GM19043 (cell line): Measurements from ENCODE around the gene NAA25.
A peak's percentile ranks its signal among the peaks of the same experiment; 100 is the strongest.

ENCODE experiments used
- ATAC-seq: cut with Tn5 transposase; IDR thresholded peaks from one replicate; pipeline ENCODE4 v1.9.1; 2021; ENCODE audit warnings: low read depth; ENCODE audit not compliant: unreplicated experiment

The NAA25 gene

DNA sequence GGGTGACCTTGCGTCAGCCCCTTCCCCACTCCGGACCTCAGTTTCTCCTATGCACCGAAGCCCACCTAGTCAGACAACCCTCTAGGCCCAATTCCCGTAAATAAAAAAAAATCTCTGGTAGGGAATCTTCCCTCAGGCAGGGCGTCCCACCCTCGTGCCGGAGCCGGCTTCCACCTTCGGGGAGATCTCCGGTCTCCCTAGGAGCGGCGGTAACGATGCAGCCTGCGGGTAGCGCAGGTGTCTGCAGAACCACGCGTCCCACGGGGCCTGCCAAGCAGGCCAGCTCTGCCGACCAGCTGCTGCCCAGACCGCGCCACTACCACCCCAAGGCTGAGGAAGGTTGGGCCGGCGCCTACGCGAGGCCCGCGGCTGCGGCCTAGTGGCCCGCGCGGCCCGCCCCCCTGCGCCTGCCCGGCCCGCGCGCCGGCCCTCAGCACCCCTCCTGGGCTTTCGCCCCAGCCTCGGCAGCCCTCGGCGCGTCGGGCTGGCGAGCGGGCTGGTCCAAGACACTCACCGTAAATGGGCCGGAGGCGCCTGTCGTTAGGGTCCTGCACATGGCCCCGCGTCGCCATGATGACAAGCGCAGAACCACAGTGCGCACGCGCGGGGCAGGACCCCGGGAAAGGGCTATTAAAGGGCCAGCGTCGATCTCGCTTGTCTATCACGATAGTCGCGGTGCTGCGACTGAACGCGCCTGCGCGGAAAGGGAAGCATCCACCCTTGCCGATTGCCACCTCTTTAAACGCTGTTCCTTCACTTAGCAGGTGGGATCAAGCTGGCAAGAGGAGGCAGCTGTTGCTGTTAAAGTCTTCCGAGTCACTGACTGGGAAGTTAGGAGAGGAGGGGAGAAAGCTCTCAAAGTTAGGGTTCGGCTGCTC lies at the start of gene NAA25:
NAA25 (minus strand) TSS at position 582 of the 878 bp plus-strand sequence; CDS start at position 572, 10 bp downstream.
- ATAC-seq: peak; percentile 59

DNA sequence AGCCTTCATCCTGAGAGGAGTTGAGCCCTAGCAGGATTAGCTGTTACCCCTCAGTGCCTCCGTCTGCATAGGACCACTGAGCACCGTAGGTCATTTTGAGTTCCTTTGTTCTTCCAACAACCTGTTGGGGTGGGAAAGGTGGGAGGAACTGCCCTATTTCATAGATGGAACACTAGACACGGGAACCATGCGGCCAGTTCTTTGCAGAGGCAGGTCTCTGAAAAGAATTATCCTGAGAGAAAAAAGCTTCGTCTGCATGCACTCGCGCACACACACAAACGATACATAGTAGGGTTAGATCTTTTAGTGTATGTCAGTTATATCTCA lies 45.3 kb upstream of the NAA25 start:
- no peak for ATAC-seq

DNA sequence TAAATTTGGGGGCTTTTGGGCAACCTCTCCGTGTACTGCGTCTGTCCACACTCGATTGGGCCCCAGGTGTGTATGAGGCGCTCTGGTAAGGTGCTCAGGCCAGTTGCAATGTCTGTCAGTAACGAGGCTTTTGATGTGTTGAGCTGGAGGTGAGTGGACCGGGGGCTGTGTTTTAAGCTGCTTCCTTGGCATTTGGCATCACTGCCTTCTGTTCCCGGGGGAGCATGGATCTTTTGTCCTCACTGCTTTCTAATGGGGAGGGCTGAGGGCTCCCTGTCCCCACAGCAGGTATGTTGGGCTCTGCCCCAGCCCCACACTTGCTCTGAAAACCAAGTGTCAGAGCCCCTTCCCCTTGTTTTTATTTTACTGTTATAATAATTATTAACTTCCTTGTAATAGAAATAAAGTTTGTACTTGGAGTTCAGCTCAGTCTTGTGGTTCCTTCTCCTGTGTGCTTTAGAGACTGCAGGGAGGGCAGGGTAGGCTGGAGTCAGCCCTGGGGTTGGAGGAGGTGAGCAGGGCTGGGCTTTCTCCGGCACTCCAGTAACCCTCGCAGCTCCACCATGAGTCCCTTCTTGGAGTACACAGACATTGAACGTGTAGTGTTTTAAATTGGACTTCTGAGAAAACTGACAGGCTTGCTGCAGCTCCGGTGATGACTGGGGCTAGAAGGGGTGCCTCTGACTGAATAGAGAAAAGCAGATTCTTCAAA lies 44.8 kb upstream of the NAA25 start:
- no peak for ATAC-seq

DNA sequence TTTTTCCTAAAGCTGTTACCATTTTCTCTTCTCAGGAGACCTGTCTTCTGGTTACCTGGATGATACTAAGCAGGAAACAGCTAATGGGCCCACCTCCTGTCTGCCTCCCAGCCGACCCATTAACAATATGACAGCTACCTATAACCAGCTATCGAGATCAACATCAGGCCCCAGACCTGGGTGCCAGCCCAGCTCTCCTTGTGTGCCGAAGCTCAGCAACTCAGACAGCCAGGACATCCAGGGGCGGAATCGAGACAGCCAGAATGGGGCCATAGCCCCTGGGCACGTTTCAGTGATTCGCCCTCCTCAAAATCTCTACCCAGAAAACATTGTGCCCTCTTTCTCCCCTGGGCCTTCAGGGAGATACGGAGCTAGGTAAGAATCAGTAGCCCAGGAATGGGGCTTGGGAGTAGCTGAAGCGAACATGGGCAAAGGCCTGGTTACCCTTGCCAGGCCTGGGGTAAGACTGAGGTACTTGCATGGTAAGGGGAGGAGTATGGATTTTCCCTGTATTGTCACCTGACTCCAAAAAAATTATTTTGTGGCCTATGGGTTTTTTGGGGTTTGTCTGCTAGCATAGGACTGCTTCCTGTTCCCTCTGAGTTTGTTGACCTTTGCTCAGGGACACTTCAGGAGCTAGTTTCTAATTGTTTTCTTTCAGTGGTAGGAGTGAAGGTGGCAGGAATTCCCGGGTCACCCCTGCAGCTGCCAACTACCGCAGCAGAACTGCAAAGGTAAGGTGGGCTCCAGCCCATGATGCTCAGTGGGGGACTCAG lies 43.4 kb upstream of the NAA25 start:
- no peak for ATAC-seq

DNA sequence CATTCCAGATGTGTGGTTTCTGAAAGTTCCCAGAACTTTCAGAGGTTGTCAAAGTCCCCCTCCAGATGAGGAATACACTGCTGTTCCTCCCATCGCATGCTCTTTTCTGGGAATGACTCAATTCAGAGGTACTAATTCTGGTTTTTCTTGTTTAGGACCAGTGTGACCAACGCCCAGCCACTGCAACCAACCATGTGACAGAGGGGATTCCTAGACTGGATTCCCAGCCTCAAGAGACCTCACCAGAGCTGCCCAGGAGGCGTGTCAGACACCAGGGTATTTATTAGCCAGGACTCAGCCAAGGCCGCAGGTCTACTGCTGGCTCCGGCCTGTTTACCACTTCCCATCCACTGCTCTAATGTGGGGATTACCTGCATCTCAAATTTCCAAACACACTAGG lies 41.0 kb upstream of the NAA25 start:
- ATAC-seq: no peak

DNA sequence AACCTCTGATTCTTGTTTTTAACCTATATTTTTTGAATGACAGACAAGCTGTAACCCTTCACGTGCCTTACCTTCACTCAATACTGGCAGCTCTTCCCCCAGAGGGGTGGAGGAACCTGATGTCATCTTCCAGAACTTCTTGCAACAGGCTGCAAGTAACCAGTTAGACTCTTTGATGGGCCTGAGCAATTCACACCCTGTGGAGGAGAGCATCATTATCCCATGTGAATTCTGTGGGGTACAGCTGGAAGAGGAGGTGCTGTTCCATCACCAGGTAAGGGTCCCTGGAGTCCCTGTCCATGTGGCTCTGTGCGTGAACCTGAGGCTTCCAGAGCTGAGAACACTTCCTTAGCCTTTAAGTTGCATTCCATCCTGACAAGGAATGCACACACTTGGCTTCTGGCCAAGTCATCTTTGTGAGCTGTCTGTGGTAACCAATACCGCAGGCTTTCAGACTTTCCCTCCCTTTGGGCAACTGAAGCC lies 39.5 kb upstream of the NAA25 start:
- ATAC-seq: no peak

DNA sequence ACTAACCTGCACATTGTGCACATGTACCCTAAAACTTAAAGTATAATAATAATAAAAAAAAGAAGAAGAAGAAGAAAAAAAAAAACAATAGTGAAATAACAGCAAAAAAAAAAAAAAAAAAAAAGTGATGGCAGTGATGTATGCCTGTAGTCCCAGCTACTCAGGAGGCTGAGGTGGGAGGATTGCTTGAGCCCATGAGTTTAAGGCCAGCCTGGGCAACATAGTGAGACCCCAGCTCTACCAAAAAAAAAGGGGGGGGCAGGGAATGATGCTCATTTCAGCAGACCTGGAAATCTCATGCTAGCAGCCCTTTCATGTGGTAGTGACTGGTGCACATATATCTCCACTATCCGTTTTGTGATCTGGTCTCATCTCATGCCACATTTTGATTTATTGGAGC lies 37.5 kb upstream of the NAA25 start:
- ATAC-seq: no peak

DNA sequence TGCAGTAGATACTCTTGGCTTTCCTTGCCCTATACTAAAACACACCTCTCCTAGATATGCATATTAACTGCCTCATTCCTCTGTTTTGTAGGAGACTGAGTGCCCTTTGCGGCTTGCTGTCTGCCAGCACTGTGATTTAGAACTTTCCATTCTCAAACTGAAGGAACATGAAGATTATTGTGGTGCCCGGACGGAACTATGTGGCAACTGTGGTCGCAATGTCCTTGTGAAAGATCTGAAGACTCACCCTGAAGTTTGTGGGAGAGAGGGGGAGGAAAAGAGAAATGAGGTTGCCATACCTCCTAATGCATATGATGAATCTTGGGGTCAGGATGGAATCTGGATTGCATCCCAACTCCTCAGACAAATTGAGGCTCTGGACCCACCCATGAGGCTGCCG lies 32.1 kb upstream of the NAA25 start:
- no peak for ATAC-seq

DNA sequence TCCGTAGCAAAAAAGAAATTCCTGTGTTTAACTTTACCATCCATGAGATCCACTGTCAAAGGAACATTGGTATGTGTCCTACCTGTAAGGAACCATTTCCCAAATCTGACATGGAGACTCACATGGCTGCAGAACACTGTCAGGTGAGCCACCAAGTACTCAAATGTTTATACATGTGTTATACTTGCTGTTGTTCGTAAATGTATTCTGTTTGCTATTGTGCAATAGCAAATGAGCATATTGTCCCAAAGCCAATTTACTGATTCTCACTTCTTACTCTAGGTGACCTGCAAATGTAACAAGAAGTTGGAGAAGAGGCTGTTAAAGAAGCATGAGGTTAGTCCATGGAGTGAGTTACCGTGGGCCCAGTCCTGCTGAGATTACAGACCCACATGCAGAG lies 26.1 kb upstream of the NAA25 start:
- no peak for ATAC-seq

DNA sequence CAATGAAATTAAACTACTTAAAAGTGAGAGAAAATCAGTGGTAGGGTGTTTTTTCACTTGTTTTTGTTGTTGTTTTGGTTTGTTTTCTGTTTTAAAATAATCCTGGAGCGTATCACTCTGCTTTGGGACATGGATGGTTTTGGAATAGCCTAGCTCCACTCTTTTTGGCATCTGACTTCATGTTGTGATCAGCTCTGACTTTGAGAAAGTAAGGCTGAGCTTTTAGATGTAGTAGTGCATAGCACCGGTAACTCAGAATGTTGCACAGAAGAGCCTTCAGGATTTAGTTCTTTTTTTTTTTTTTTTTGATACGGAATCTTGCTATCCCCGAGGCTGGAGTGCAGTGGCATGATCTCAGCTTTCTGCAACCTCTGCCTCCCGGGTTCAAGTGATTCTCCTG lies 24.8 kb upstream of the NAA25 start:
- ATAC-seq: no peak

DNA sequence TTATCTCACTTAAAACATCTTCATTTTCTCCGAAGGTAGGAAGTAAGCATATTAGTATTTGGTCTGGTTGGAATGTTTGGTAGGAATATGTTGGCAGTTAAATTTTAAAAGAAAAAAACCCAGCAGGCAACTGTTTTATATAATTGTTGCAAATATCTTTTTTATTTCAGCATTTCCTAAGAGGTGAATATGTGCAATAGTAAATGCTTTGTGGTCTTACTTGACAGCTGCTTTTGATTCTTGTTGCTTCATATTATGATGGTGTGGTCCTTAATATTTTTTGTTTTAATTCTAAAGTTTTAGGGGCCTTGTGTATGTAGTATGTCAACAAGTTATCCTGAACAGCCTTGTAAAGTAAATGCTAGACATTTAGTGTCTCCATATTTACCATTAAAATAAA lies 23.1 kb upstream of the NAA25 start:
- no peak for ATAC-seq

DNA sequence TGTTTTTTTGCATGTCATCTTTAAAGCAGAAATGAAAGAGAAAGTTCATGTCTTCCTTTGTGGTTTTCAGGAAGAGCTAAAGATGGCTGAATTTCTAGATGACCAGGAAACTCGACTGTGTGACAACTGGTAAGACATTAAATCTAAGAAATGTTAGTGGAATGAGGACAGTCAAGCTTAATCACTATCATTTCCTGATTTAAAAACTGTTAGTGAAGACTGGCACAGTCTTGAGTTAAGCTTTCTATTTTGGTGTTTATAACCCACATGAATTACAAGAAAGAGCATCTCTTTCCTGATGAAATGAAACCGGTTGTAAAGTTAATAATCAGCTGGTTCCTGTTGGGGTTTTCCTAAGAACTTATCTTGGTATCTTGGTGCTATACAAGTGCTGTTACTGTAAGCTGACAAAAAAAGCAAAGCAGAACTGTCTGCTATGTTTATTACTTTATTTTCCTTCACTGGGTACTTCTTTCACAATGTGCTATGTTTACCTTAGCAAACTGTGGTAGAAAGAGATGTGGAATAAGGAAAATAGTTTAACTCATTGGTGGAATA lies 21.9 kb upstream of the NAA25 start:
- ATAC-seq: peak; percentile 48

DNA sequence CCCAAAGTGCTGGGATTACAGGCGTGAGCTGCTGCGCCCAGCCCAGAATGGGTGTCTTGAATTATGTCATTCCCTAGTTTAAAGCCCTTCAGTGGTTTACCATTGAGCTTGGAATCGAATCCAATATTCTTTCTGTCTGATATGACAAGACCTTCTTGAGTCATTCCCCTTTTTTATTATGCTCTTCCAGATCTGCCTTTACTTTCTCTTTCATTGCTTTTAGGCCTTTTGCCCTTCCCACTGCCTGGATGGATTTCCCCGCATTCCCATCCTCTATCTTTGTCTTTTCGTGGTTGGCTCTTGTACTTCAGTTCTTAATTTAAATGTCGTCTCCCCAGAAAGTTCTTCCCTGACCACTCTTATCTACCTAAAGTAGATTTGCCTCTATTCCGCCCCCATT lies 18.3 kb upstream of the NAA25 start:
- no peak for ATAC-seq

DNA sequence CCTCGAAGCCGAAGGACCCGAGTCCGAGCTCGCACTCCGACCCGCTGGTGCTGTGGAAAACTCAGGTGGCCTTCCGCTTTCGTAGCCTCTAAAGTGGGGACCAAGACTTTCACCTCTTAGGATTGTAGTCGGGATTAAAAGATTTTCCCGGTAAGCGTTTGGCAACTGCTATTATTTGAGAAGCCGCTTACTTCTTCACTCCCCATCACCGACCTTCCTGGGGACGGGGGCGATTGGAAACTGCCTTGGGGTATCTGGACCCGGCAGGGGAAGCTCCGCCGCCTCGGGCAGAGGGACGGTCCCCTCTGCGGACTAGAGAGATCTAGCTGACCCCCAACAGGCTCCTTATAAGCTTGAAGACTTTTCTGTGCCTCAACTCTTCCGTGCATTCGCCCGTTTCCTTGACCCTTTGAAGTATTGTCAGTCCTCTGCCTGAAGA lies 17.4 kb upstream of the NAA25 start:
- no peak for ATAC-seq

DNA sequence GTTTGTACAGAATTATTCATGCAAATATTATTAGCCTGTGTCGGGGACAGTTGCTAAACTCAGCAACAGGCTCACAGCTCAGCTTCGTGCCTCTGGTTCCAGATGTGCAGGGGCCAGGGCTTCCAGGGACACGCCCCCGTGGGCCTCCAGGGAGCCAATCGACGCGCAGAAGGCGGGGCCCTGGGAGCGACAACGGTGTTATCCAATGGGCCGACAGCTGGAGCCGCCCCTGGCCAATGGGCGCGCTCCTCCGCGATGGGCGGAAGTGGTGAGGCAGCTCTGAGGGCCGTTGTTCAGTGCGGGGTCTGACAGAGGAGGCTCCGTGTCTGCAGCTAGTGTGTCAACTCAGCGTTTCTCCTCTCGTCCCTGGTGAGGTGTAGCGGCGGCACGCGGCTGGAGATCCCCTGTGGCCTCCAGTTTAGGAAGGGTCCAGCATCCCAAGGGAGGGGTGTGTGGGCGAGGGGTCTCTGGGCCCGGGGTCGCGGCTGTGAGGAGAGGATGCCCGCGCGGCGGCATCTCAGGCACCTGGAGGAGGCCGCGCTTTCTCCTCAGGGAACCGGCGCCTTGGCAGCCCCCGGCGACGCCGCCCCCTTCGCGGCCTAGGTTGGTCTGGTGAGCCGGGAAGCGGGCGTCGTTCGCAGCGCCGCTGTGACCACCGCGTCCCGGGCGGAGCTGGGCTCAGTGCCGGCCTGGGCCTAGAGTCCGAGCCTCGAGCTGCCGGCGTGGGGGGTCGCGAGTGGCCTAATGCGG lies 16.8 kb upstream of the NAA25 start, which contains the start of gene TRAFD1:
TRAFD1 (plus strand) TSS at position 311 of the 750 bp plus-strand sequence. CDS start 4,963 bp downstream, outside the sequence.
- peak; percentile 96 for ATAC-seq

DNA sequence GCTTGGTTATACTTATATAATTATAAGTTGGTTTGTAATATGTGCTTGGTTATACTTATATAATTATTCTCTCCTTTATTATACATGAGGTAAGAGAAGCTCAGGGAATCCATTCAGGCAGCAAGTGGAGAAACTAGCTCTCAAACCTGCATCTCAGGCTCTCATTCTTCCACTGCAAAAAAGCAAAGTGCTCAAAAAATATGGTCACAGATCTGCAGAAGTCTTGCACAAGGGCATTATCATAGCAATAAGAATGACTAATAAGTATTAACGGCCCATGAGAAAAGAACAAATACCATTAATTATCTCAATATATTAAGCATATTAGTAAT lies 16.3 kb upstream of the NAA25 start:
- no peak for ATAC-seq

DNA sequence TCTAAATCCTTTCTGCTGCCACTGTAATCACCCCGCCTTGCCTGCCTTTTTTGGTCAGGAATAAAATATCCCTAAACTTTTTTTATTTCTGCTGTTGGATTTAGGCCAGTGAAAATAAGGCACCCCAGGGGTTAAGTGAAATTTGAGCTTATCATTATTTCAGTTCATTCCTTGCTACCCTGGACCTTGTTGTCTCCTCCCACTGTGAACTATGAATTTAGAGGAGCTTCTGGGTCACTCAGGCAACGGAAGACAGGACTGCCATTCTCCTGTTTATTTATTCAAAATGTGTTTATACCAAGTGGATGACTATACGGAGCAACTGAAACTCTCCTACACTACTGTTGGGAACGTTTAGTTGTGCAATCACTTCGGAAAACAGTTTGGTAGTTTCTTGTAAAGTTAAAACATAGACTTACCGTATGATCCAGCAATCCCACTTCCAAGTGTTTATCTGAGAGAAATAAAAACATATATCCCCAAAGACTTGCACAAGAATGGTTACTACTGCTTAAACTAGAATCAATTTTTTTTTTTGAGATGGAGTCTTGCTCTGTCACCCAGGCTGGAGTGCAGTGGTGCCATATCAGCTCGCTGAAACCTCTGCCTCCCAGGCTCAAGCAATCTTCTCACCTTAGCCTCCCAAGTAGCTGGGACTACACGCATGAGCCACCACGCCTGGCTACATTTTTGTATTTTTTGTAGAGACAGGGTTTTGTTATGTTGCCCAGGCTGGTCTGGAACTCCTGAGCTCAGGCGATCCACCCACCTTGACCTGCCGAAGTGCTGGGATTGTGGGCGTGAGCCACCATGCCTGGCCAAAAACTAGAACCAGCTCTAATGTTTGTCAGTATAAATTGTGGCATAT lies 14.5 kb upstream of the NAA25 start:
- no peak for ATAC-seq

DNA sequence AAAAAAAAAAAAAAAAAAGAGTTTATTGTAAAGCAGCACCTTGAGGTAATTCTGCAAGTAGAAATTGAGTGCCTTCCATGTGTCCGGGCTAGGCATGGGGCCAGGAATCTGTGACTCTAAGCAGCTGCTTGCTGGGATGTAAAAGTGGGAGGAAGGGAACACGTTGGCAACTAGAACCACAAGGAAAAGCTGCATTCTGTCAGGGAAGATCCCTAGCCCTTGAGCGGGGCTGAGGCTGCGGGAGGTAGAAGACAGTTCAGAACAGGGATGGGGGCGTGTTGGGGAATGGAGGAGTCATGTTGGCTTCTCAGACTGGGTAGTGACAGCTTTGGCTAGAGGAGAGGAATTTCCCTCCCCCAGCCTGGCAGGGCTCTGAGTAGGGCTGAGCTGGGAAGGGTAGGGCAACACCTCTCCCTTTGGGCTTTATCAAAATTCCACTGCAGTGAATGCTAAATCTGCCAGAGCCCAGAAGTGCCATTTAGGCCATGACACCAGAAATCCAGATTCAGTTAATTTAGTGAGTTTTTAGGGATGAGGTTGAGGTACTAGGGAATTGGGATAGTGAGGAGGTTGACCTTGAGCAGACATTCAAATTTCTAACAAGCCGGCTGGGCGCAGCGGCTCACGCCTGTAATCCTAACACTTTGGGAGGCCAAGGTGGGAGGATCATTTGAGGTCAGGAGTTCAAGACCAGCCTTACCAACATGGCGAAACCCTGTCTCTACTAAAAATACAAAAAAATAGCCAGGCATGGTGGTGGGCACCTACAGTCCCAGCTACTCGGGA lies 13.4 kb upstream of the NAA25 start:
- no peak for ATAC-seq
